Kidney tubule cell (primary cell): Measurements from ENCODE around the gene CIPC.

Source experiments
- DNase-seq: peaks from one replicate; pipeline ENCODE4 v3.0.0-alpha.2; 2018; ENCODE audit warnings: low spot score

CIPC gene

DNA sequence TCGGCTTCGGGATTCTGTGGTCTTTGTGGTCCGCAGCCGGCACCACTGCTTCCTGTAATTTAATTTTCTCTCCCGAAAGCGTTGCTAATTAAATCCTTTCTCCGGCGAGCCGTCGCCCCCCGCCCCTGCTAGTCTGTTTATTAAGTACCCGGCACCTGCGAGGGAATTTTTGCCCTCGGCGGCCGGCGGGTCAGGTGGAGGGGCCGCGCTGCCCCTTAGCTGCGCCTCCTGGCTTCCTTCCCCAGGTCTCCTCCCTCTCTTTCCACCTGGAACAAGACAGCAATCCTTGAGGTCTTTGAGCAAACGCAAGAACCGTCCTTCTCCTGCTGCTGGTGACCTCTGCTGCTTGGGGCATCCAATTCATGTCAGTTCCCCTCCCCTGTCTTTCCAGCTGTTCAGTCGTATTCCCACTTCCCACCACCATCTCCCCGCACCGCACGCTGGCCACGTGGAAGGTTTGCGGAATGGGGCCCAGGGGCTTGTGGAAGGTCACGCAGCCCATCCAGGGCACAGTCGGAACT lies 27.3 kb downstream of the CIPC start:
- DNase-seq = no peak

GRCh38 chr14:77125823-77126325 lies 27.8 kb downstream of the CIPC start:
- DNase-seq = no peak

GRCh38 chr14:77126461-77126990 lies 28.5 kb downstream of the CIPC start:
- DNase-seq = no peak

GRCh38 chr14:77128414-77128891 lies 30.4 kb downstream of the CIPC start:
- DNase-seq = peak; percentile 71

DNA sequence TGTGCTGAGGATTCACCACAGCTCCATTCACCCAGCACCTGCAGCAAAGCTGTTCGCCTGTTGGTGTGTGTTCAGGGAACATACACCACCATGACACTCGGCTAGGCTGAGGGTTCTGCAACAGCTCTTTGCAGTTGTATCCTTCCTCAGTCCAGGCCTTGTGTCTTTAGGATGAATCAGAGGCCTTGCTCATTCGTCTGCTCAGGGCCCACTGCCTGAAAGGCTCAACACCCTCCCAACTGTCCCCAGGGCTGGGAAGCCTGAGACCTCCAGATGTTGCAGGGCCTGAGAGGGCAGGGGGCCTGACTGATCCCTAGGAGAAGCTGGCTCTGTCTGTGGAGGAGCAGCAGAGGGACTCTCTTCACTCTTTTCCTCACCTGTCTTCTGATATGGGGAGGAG lies 32.3 kb downstream of the CIPC start:
- no peak for DNase-seq

- DNase-seq = no peak
Measured at GRCh38 chr14:77131206-77131605, 33.1 kb downstream of the CIPC start.

DNA sequence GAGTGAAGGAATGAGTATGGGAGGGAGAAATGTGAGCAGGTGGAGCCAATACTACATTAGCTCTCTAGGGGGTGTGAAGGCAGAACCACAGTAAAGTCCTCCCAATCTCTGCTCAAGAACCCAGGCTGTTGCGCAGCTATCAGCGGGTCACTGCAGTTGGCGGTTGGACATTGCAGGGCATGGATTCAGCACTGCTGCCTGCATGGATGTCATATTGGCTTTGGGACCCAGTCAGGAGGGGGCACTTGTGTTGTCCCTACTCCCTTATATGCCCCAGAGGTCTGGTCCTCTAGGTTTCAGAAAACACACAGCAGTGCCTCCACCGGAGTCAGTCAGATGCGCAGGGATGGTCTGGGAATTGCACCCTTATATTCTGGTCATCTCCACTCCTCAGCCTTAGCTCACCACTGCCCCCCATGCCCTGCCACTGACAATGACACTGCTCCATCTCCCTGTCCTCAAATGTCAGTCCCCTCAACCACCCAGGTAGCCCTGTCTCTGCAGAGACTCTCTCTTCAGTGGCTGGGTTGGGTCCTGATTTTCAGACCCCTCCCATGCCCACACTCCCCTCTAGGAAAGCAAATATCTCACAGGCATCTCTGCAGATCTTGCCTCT lies 33.9 kb downstream of the CIPC start:
- no peak for DNase-seq

DNA sequence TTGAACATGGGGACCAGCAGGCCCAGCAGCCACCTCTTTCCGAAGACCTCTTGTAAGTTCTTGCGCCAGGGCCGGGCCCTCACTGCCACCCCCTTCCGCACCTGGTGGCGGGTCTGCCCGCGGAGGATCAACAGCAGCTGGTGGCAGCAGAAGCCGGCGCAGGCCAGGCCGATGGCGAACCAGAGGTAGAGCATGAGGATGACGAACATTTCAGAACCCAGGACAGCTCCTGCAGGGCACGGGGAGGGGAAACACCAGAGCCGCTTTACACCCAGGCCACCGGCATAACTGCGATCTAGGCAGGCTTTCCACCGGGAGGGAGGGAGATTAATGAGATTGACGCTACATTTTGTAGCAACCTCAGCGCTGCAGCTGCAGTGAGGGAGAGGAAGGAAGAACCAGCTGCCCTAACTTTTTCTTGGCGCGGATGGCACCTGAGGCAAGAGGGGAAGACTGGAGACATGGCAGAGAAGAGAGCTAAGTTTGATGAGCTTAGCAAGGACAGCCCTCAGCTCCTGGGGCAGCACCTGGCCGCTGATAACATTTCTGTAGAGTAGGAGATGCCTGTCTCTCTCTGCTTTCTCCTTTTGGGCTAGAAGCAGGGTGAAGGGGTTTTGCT lies 35.8 kb downstream of the CIPC start:
- peak; percentile 65 for DNase-seq

DNA sequence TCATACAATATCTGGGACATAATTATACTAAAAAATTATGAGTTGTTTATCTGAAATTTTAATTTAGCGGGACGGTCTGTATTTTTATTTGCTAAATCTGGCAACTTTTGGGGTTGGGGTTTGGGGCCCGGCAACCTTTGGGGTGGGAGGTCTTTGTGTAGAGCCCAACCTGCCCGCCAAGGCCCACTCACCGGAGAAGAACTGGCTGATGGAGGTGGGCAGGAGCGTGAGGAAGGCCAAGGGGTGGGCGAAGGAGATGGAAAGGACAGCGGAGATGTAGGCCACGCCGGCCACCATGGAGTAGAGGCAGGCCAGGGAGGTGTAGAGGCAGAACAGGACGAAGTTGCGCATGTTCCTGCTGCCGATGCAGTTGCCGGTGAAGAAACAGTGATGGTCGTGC lies 41.0 kb downstream of the CIPC start:
- no peak for DNase-seq

GRCh38 chr14:77139540-77140358 lies 41.7 kb downstream of the CIPC start:
- DNase-seq = peak; percentile 39

GRCh38 chr14:77140359-77141213 lies 42.5 kb downstream of the CIPC start:
- no peak for DNase-seq

DNA sequence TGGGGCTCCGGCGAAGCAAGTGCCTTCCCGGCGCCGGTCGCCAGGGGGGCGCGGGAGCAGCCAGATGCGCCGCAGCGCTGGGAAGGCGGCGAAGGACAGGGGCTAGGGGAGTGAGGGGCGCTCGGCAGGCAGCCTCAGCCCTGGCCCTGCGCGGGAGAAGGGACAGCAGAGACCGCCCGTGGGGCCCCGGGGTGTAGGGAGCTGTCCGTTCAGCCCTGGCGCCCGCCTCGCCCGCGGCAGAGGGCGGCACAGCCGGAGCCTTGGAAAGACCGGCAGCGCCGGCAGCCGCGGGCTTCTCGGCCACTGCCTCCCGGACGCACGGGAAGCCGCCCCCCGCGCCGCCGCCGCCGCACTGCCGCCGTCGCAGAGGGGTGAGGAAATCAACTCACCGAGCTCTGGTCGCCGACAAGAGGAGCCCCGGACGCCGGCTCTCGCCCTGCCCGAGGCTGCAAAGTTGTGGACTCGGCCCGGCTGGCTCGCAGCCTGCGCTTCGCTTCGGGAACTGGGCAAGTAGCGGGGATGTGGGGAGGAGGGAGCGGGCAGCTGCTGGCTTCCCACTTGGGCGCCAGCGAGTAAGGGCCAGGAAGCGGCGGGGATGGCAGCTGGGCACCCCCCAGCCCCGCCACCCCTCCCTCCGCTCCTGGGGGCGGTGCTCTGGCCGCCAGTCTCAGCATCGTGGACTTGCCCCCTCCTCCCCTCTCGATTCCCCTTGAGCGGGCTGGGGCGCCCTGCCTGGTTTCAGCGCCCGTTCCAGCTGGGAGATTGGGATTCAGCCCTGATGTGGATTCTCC lies 43.4 kb downstream of the CIPC start, which contains the start of gene ZDHHC22:
ZDHHC22 (minus strand) TSS at position 578 of the 791 bp plus-strand sequence. CDS start 2,053 bp downstream, outside the sequence.
- DNase-seq = peak; percentile 33

GRCh38 chr14:77142005-77142800 lies 44.1 kb downstream of the CIPC start:
- DNase-seq = no peak

DNA sequence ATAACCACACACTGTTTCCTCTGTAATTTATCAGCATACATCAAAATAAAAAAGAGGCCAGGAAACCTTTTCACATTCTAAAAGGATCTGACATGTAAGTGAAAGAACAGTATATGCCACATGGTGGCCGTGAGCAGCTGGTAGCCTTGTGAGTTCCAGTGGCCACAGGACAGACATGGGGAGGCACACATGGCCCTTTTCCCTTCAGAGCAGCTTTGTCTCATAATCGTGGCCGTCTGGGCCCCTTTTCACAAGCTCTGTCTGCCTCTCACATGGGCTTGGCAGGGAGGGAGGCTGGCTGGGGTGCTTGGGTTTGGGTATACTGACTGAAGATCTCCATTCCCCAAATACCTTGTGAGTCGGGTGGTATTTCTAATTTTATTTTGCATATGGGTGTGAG lies 45.0 kb downstream of the CIPC start:
- DNase-seq = no peak

- DNase-seq = no peak
Measured at GRCh38 chr14:77144412-77145115, 46.5 kb downstream of the CIPC start.

DNA sequence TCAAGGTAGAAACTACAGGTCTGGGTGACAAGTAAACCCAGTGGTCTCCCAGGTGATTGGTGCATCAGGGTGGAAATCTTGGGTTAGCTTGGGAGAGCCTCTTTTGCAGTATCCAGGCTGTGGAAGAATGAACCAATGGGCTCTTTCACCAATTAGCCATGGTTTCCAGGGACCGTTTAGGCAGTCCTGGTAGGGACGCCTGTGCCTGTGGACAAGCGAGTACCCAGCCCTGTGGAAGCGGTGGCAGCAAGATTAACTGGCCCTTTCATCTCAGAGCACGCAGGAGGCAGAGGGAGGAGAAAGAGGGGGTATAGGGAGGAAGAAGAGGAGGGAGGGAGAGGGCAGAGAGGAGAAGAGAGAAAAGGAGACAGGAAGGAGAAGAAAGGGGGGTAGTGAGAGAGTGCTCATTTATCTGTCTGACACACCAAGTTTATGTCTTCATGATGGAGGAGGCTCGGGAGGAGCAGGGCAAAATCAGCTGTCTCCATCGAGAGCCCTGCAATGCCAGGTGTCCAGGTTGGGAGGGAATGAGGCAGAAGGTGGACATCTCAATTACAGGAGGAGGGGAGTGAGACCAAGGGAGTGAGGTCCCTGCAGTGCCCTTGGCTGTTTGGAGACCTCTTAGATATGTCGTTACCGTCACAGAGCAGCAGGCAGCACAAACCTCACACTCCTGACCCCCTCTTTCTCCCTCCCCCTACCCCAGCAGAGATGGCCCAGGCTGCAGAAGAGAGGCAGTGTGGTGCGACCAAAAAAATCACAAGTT lies 48.1 kb downstream of the CIPC start:
- no peak for DNase-seq

- no peak for DNase-seq
Measured at GRCh38 chr14:77148510-77149231, 50.6 kb downstream of the CIPC start.
